ENCODE measurements around the gene VPS25.
"Not testable (repeated sequence)": the region's sequence is repeated elsewhere in the genome, so short reads cannot be mapped to it uniquely, and the experiment has no call there.

VPS25 gene

DNA sequence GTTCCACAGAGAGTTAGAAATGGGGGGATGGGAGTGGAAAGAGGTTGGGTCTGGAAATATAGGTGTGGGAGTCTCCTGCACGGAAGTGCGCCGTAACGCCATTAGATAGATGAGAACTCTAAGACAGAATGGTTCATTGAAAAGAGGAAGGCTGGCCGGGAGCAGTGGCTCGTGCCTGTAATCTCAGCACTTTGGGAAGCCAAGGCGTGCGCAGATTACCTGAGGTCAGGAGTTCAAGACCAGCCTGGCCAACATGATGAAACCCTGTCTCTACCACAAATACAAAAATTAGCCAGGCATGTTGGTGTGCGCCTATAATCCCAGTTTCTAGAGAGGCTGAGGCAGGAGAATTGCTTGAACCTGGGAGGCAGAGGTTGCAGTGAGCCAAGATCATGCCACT, 5.2 kb upstream of the VPS25 start:
- not testable (repeated sequence) for DNase-seq (ENCODE audit: low read depth in 2 of 2, low spot score in 1 of 2)

DNA sequence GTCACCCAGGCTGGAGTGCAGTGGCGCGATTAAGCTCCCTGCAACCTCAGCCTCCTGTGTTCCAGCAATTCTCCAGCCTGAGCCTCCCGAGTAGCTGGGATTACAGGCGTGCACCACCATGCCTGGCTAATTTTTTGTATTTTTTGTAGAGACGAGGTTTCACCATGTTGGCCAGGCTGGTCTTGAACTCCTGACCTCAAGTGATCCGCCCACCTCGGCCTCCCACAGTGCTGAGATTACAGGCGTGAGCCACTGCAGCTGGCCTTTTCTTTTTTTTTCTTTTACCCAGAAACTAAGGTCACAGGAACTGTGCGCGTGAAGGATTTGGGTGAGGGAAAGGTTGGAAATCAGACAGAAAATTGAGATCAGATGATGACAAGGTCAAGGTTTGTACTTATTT, 3.3 kb upstream of the VPS25 start:
- DNase-seq (ENCODE audit: low read depth in 2 of 2, low spot score in 1 of 2): not testable (repeated sequence)

DNA sequence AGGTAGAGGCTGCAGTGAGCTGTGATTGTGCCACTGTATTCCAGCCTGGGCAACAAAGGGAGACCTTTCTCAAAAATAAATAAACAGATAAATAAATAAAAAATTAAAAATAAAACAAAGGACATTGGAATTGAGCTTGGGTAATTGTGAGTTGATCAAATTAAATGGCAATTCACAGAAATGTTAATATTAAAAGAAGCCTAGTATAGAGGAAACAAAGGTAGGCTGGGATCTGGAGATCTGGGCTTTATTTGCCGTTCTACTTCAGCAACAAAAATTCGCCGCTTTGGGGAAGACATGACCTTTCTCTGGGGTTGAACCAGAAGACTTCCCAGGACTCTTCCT, 332 bp upstream of the VPS25 start:
- DNase-seq (ENCODE audit: low read depth in 2 of 2, low spot score in 1 of 2): no peak

DNA sequence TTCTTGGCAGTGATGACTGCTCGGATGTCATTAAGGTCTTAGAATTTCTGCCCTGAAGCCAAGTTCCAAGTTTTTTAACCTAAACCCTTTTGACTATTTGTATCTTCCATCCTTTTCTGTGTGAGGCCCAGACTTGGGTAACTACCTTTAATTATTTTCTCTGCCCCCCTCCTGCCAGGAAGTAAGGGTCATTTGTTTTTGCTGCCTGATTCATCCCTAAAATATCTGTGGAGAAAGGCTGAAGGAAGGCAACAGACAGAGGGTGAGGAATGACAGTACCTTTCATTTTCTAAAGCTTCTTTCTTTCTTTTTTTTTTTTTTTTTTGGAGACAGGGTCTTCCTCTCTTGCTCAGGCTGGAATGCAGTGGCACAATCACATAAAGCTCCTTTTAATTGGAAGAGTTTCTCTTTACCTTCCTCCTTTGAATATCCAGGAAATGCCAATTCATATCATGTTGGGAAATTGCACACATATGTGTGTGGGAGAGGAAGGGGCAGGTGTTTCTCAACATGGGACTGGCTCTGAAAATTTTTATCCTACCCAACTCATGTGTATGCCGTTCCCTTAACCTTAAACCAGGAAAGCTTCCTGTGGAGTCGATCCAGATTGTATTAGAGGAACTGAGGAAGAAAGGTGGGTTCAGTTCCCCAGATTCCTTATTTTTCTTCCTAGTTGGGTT, 957 bp downstream of the VPS25 start:
- no peak for DNase-seq (ENCODE audit: low read depth in 2 of 2, low spot score in 1 of 2)

DNA sequence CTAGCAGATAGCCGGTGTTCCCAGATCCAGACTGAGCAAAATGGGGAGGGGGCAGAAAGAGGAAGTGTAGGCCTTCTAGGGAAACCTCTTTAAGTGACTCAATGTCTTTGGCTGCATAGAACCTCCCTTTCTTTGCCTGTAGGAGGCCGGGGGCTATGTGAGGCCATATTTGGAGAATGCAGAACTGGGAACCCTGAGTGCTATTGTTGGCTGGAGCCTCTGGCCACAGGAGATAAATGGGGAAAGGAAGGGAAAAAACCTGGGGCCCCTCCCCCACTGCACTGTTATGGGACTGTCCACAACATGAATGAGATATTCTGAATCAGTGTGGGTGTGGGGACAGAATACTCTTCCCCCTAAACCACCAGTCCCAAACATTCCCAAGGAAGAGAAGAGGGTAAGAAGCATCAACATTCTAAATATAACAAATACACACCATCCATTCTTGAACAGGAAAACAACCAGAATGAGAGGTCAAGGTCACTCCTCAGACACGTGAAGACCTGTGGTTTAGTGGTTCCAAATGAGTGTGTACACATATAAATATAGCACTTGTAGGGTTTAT, 2.4 kb downstream of the VPS25 start:
- no peak for DNase-seq (ENCODE audit: low read depth in 2 of 2, low spot score in 1 of 2)

DNA sequence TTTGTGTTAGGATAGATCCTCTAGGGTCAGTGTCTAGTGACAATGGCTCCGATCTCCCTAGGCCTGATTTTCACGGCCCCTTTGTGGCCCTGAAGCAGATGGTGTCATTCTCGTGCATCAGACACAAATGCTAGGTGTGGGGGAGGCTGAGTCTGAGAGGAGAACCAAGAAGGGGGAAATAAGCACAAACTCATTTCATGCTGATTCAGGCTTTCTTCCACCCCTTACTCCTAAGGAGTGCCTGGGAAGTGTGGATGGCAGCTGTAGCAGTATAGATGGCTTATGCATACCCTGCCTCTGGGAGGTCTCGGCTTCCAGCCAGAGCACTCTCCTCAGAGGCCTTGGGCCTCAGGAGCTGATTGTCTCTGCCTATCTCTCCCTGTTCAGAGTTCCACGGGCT, 5.3 kb downstream of the VPS25 start:
- no peak for DNase-seq (ENCODE audit: low read depth in 2 of 2, low spot score in 1 of 2)

DNA sequence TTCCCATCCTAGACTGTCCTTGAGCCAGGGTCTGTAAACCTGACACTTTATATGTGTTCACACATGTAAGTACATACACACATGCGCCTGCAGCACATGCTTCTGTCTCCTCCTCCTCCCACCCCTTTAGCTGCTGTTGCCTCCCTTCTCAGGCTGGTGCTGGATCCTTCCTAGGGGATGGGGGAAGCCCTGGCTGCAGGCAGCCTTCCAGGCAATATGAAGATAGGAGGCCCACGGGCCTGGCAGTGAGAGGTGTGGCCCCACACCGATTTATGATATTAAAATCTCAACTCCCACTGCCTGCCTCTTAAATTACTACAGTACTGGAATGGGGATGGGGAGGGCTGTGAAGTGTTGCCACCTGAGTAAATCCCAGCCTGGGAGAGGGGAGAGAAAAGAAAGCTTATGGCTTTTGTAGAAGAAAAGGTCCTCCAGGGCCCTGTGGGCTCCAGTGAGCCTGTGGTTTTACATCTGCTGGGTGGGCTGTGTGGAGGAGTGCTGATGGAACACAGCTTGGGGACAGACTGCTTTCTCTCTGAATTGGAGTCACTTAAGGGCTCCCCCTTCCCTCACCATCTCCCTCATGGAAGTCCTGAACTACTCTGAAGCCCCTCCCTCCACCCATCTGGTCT, 6.2 kb downstream of the VPS25 start:
- DNase-seq (ENCODE audit: low read depth in 2 of 2, low spot score in 1 of 2): no peak

DNA sequence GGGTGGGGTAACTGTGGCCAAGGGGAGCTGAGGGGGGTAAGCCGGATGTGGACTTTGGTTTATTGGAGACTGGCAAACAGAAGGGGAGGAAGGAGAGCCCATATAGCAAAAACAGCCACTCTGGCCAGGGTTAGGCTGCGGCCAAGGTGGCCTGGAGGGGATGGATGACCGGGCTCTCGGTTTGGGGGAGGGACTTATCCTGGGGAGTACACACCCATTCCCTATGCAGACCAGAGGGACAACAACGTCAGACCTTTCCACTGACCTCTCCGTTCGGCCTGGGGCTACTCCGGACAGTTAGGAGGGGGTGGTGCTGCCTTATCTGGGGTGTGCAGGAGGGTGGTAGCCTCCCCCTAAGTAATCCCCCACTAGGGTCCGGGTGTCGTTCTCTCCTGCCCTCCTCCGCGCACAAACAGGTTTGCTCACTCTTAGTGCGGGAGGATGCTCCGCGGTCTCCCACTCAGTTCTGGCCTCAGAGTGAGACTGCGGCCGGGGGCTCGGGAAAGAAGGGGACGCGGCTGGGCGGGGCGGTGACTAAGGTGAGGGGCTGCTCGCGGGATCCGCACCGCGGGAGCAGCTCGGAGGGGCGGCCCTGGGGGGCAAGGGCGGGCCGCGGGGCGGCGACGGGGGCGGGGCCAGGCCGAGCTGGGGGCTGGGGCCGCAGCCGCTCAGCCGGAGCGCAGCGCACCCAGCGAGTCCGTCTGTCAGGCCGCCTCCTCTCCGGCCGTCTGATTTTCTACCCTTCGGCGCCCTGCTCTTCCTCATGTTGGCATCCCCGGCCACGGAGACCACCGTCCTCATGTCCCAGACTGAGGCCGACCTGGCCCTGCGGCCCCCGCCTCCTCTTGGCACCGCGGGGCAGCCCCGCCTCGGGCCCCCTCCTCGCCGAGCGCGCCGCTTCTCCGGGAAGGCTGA, 6.9 kb downstream of the VPS25 start, which contains the start of gene WNK4:
Gene WNK4, plus strand, starts transcription at position 675 of the 915 bp plus-strand sequence. Its CDS starts 89 bp downstream, at position 764.
- no peak for DNase-seq (ENCODE audit: low read depth in 2 of 2, low spot score in 1 of 2)

DNA sequence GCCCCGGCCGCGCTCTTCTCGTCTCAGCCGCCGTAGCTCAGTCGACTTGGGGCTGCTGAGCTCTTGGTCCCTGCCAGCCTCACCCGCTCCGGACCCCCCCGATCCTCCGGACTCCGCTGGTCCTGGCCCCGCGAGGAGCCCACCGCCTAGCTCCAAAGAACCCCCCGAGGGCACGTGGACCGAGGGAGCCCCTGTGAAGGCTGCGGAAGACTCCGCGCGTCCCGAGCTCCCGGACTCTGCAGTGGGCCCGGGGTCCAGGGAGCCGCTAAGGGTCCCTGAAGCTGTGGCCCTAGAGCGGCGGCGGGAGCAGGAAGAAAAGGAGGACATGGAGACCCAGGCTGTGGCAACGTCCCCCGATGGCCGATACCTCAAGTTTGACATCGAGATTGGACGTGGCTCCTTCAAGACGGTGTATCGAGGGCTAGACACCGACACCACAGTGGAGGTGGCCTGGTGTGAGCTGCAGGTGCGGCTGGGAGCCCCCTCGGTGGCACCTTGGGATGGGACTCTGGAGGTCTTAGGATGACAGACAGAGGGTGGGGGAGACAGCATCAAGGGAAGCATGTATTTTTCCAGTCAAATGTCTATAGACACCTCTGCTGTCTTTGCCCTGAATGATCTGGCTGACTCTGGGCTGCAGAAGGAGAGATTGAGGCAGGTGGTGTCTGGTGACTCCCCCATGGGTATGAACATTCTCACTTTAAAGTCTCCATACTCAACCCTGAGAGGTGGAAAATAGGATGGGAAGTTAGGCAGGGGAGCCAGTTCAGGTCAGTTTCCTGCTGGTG, 7.8 kb downstream of the VPS25 start:
- DNase-seq (ENCODE audit: low read depth in 2 of 2, low spot score in 1 of 2): no peak

DNA sequence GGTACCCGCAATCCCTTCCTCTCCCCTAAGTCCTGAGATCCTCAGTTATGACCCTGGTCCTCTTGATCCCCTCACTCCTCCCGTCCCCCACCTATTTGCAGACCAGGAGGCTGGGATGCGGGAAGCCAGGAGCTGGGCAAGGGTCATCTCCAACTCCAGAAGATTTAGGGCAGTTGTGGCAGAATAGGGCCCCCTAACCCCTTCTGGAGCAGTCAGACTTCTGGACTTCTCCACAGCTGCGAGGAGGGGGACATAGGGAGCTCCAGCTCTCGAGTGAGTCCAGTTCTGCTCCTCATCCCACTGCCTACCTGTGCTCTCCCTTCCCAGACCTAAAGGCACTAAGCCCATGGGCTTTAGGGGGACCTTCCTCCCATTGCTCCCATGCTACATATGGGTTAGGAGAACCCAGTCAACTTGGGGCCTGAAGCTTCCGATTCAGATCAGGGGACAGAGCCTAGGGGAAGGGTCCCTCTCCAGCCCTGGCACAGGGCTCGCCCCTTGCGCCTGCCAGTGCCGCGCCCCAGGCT, 8.5 kb downstream of the VPS25 start:
- no peak for DNase-seq (ENCODE audit: low read depth in 2 of 2, low spot score in 1 of 2)

DNA sequence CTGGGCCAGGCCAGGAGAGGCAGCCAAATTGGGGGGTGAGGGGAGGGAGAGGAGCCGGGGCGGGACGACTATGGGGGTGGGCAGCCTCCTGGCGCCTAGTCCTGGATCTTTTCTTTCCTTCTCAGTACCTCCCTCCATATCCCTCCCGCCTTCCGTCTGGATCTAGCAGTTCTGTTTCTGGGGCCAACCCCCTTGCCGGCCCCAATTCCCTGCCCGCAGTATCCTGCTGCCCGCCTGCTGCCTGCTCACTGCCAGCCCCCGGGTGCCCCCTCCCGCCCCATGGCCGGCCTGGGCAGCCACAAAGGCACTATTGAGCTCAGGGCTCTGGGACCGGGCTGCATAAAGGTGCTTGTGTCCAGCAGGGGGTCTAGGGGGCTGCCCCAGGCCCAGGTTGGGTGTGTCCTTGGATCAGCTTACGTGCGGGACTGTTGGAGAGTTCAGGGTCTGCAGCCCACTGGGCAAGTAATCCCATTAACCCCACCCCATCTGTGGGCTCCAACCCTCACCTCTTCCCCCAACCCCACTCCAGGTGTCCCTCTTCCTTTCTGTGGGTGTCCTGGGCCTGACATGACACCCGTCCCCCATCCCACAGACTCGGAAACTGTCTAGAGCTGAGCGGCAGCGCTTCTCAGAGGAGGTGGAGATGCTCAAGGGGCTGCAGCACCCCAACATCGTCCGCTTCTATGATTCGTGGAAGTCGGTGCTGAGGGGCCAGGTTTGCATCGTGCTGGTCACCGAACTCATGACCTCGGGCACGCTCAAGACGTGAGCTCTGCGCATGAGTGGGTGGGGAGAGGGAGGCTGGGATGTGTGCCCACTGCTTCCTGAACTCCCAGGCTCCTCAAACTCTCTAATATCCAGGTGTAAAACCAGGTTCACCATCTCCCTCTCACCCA, 9.2 kb downstream of the VPS25 start:
- DNase-seq (ENCODE audit: low read depth in 2 of 2, low spot score in 1 of 2): no peak

DNA sequence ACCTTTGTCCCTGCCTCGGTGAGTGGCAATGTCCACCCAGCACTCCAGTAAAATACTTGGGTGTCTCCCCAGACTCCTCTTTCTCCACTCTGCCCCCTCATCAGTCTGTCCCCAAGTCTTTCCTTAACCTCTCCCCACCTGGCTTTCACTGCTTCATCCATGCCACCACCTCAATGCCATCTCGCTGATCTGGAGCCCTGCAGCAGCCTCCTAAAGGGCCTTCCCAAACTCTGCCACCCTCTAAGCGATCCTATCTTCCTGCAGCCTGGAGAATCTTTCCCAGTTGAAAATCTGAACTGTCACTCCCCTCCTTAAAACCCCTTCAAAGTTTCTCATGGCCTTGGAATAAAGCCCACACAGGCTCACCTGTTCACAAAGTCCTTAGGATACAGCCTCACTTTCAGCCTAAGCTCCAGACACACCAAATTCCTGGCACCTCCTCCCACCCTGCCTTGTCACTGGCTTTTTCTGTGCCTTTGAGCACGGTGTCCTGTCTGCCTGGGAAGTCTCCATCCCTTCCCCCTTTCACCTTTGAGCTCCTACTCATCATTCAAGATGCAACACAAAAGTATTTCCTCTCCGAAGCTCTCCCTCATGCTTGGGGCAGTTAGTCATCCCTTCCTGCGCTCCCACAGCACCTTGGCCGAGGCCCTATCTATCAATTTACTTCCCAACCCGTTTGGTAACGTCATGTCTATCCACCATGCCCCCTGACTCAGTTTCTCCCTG, 10.0 kb downstream of the VPS25 start:
- no peak for DNase-seq (ENCODE audit: low read depth in 2 of 2, low spot score in 1 of 2)

DNA sequence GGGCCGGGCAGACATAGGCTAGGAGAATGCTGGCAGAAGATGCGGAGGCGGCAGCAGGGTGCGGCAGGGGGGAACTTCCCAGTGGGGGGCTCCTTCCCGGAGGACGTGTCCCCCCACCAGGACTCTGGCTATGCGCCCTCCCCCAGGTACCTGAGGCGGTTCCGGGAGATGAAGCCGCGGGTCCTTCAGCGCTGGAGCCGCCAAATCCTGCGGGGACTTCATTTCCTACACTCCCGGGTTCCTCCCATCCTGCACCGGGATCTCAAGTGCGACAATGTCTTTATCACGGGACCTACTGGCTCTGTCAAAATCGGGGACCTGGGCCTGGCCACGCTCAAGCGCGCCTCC, 10.5 kb downstream of the VPS25 start:
- no peak for DNase-seq (ENCODE audit: low read depth in 2 of 2, low spot score in 1 of 2)

DNA sequence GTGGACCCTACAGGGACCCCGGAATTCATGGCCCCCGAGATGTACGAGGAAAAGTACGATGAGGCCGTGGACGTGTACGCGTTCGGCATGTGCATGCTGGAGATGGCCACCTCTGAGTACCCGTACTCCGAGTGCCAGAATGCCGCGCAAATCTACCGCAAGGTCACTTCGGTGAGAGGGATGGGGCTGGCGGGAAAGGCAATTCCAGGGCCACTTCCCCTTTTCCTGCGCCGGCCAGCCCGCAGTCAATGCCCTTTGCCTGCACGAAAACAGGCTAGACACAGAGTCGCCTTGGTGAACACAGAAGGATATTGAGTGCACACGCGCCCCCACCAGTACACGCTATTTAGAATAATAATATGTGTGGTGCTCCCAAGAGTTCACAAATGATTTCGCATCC, 11.2 kb downstream of the VPS25 start:
- no peak for DNase-seq (ENCODE audit: low read depth in 2 of 2, low spot score in 1 of 2)

DNA sequence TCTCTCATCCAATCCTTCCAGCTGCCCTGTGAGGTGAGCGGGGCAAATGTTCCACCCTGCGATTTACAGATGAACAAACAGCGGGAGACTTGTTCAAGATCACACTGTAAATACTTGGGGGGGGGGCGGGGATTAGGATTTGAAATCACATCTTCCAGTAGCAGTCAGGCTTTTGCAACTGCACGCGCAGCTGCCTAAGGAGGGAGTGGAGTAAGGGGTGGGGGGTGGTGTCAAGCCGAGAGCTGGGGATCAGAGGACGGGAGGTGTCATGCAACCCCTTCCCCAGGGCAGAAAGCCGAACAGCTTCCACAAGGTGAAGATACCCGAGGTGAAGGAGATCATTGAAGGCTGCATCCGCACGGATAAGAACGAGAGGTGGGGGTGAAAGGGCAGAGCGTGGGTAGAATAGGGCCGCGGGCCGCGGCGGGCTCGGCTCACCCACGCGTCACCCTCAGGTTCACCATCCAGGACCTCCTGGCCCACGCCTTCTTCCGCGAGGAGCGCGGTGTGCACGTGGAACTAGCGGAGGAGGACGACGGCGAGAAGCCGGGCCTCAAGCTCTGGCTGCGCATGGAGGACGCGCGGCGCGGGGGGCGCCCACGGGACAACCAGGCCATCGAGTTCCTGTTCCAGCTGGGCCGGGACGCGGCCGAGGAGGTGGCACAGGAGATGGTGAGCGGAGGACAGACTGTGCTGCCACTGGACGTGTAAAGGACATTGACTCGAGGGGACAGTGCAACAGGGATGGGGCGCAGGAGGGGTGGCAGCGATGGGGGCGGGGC, 11.8 kb downstream of the VPS25 start:
- no peak for DNase-seq (ENCODE audit: low read depth in 2 of 2, low spot score in 1 of 2)

DNA sequence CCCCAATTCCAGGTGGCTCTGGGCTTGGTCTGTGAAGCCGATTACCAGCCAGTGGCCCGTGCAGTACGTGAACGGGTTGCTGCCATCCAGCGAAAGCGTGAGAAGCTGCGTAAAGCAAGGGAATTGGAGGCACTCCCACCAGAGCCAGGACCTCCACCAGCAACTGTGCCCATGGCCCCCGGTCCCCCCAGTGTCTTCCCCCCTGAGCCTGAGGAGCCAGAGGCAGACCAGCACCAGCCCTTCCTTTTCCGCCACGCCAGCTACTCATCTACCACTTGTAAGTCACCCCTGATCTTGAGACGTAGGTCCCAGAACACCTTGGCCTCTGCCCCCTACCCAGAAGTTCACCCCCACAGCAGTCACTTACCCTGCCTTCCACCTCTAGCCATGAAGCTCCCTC, 14.0 kb downstream of the VPS25 start:
- no peak for DNase-seq (ENCODE audit: low read depth in 2 of 2, low spot score in 1 of 2)

DNA sequence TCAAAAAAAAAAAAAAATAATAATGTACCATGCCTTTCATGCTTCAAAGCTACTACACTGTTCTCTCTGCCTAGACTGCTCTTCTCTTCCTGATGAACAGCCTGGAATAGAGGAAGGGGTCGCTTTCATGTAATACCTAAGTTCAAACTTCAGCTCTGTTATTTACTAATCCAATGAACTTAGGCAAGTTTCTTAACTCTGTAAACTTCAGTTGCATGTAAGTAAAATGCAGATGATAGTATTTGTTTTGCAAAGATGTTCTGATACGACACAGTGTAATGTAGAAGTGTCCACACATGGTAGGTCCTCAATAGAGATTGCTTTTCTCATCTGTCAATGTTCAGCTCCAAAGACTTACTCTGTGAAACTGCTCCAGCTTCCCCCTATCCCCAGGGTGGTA, 18.7 kb downstream of the VPS25 start:
- DNase-seq (ENCODE audit: low read depth in 2 of 2, low spot score in 1 of 2): no peak

DNA sequence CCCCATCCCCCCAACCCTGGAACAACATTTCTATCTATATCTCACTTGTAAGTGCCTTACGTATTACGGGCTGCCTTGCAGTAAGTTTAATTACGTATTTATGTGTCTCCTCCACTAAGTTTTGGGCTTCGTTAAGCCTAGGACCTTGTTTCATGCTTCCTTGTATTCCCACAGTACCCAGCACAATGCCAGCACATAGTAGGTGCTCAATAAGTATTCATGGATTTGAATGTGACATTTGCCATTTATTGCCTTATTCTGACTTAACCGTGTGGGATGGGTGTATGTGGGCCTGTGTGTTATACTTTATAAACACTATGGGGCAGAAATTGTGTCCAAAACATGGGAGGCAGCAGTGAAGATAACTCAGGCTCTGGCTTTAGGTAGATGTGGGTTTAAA, 19.3 kb downstream of the VPS25 start:
- DNase-seq (ENCODE audit: low read depth in 2 of 2, low spot score in 1 of 2): no peak
